ENCODE measurements around the gene CSRP3. TPM values are rescaled to one million over a fixed set of nuclear protein-coding genes. Genes with fewer than 3 reads are reported as not detected.

The CSRP3 gene
- polyA plus RNA-seq, 1 donor from 2014 or later = not detected

DNA sequence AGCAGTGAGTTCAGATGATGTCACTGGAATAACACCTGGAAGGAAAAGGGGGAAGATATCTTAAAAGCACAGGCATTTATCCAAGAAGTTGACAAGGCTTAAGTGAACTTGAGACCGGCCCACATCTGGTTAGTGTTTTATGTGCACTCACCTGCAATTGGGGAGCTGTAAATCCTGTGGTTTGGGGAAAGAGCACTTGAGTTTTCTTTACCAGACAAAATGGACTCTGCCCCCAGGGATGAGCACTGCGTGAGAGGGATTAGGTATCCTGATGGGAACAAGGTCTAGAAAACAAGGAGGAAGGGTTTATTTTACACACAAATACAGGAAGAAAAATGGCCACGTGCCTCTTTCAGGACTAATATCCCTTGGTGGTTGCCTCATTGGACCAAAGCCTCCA is 23.8 kb upstream of the CSRP3 start:
- Histone ChIP-seq H2AFZ (ENCODE audit: low read depth, low read length) (no peak overlapping the region), H3F3A (ENCODE audit: insufficient read depth, low read length, poor library complexity, severe bottlenecking) (no peaks in the 10 kb centered on the region), H3K27me3 (ENCODE audit: insufficient read depth, low read depth, low read length) (no peaks in the 10 kb centered on the region), H3K4me2 (ENCODE audit: low read length) (no peak overlapping the region), H4K20me1 (ENCODE audit: insufficient read depth) (no peaks in the 10 kb centered on the region), H3K9ac (ENCODE audit: low read length) (no peak overlapping the region), H3K4me3 (ENCODE audit: low read length) (no peak overlapping the region), H3K9me2 (ENCODE audit: insufficient read depth, low read length) (no peaks in the 10 kb centered on the region), H3K36me3 (ENCODE audit: insufficient read depth, low read length) (no peaks in the 10 kb centered on the region), H3K9me3 (ENCODE audit: low read length) (no peaks in the 10 kb centered on the region), H3K79me2 (replicated peaks; ENCODE audit: insufficient read depth, low read length) (no peaks in the 10 kb centered on the region), H3K27ac (ENCODE audit: low read length) (no peak overlapping the region)
- TF ChIP-seq, protein P1, sequence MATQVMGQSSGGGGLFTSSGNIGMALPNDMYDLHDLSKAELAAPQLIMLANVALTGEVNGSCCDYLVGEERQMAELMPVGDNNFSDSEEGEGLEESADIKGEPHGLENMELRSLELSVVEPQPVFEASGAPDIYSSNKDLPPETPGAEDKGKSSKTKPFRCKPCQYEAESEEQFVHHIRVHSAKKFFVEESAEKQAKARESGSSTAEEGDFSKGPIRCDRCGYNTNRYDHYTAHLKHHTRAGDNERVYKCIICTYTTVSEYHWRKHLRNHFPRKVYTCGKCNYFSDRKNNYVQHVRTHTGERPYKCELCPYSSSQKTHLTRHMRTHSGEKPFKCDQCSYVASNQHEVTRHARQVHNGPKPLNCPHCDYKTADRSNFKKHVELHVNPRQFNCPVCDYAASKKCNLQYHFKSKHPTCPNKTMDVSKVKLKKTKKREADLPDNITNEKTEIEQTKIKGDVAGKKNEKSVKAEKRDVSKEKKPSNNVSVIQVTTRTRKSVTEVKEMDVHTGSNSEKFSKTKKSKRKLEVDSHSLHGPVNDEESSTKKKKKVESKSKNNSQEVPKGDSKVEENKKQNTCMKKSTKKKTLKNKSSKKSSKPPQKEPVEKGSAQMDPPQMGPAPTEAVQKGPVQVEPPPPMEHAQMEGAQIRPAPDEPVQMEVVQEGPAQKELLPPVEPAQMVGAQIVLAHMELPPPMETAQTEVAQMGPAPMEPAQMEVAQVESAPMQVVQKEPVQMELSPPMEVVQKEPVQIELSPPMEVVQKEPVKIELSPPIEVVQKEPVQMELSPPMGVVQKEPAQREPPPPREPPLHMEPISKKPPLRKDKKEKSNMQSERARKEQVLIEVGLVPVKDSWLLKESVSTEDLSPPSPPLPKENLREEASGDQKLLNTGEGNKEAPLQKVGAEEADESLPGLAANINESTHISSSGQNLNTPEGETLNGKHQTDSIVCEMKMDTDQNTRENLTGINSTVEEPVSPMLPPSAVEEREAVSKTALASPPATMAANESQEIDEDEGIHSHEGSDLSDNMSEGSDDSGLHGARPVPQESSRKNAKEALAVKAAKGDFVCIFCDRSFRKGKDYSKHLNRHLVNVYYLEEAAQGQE (IDR thresholded peaks at IDR 0.05; ENCODE audit: borderline replicate concordance) = no peak
- TF ChIP-seq POLR2AphosphoS5 (IDR thresholded peaks at IDR 0.05) (no peak), RAD21 (conservative IDR thresholded peaks at IDR 0.05) (no peak), MXI1 (conservative IDR thresholded peaks at IDR 0.05; ENCODE audit: poor library complexity, severe bottlenecking) (no peak), EP300 (conservative IDR thresholded peaks at IDR 0.05; ENCODE audit: poor library complexity, severe bottlenecking) (no peak), EZH2 (IDR thresholded peaks at IDR 0.05; ENCODE audit: borderline replicate concordance, insufficient read depth, low read length, poor library complexity, severe bottlenecking) (no peak), SMC3 (conservative IDR thresholded peaks at IDR 0.05; ENCODE audit: poor library complexity) (no peak), TAF1 (IDR thresholded peaks at IDR 0.05; ENCODE audit: low read depth) (no peak)
- TF ChIP-seq, protein P2, sequence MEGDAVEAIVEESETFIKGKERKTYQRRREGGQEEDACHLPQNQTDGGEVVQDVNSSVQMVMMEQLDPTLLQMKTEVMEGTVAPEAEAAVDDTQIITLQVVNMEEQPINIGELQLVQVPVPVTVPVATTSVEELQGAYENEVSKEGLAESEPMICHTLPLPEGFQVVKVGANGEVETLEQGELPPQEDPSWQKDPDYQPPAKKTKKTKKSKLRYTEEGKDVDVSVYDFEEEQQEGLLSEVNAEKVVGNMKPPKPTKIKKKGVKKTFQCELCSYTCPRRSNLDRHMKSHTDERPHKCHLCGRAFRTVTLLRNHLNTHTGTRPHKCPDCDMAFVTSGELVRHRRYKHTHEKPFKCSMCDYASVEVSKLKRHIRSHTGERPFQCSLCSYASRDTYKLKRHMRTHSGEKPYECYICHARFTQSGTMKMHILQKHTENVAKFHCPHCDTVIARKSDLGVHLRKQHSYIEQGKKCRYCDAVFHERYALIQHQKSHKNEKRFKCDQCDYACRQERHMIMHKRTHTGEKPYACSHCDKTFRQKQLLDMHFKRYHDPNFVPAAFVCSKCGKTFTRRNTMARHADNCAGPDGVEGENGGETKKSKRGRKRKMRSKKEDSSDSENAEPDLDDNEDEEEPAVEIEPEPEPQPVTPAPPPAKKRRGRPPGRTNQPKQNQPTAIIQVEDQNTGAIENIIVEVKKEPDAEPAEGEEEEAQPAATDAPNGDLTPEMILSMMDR (IDR thresholded peaks at IDR 0.05; ENCODE audit: poor library complexity, severe bottlenecking) = no peak

- Histone ChIP-seq H4K20me1 (ENCODE audit: insufficient read depth) (no peaks in the 10 kb centered on the region), H2AFZ (ENCODE audit: low read depth, low read length) (no peak overlapping the region), H3K27me3 (ENCODE audit: insufficient read depth, low read depth, low read length) (no peaks in the 10 kb centered on the region), H3K9me2 (ENCODE audit: insufficient read depth, low read length) (no peaks in the 10 kb centered on the region), H3K9ac (ENCODE audit: low read length) (no peak overlapping the region), H3K36me3 (ENCODE audit: insufficient read depth, low read length) (no peaks in the 10 kb centered on the region), H3K79me2 (replicated peaks; ENCODE audit: insufficient read depth, low read length) (no peaks in the 10 kb centered on the region), H3K27ac (ENCODE audit: low read length) (no peak overlapping the region), H3F3A (ENCODE audit: insufficient read depth, low read length, poor library complexity, severe bottlenecking) (no peaks in the 10 kb centered on the region), H3K4me2 (ENCODE audit: low read length) (no peak overlapping the region), H3K4me3 (ENCODE audit: low read length) (no peak overlapping the region), H3K9me3 (ENCODE audit: low read length) (no peaks in the 10 kb centered on the region)
- TF ChIP-seq, protein P1 (IDR thresholded peaks at IDR 0.05; ENCODE audit: borderline replicate concordance) = no peak
- TF ChIP-seq, protein P2 (IDR thresholded peaks at IDR 0.05; ENCODE audit: poor library complexity, severe bottlenecking) = no peak
- TF ChIP-seq RAD21 (conservative IDR thresholded peaks at IDR 0.05) = no peak
- no peak for TF ChIP-seq EZH2 (IDR thresholded peaks at IDR 0.05; ENCODE audit: borderline replicate concordance, insufficient read depth, low read length, poor library complexity, severe bottlenecking)
- no peak for TF ChIP-seq EP300 (conservative IDR thresholded peaks at IDR 0.05; ENCODE audit: poor library complexity, severe bottlenecking)
- TF ChIP-seq POLR2AphosphoS5 (IDR thresholded peaks at IDR 0.05) = no peak
- no peak for TF ChIP-seq TAF1 (IDR thresholded peaks at IDR 0.05; ENCODE audit: low read depth)
- no peak for TF ChIP-seq SMC3 (conservative IDR thresholded peaks at IDR 0.05; ENCODE audit: poor library complexity)
- TF ChIP-seq MXI1 (conservative IDR thresholded peaks at IDR 0.05; ENCODE audit: poor library complexity, severe bottlenecking) = no peak
Observed at GRCh38 chr11:19225123-19225522, 23.3 kb upstream of the CSRP3 start.
